Ishikawa (cell line): ENCODE results near the gene FRMPD2.

ENCODE experiments used
- CEBPB ChIP-seq: IDR thresholded peaks from 2 replicates; pipeline ENCODE4 v1.6.1; 2012
- CREB1 ChIP-seq: IDR thresholded peaks from 2 replicates; pipeline ENCODE4 v1.6.1; 2012; ENCODE audit warnings: low read depth
- EGR1 ChIP-seq: IDR thresholded peaks from 2 replicates; pipeline ENCODE4 v1.6.1; 2012
- EP300 ChIP-seq: IDR thresholded peaks from 2 replicates; pipeline ENCODE4 v1.6.1; 2012; ENCODE audit warnings: borderline replicate concordance
- FOXM1 ChIP-seq: IDR thresholded peaks from 2 replicates; pipeline ENCODE4 v1.6.1; 2012; ENCODE audit warnings: low read depth, borderline replicate concordance
- NFIC ChIP-seq: IDR thresholded peaks from 2 replicates; pipeline ENCODE4 v1.6.1; 2012
- RAD21 ChIP-seq: IDR thresholded peaks from 2 replicates; pipeline ENCODE4 v1.6.1; 2012; ENCODE audit warnings: low read depth
- REST ChIP-seq: IDR thresholded peaks from 2 replicates; pipeline ENCODE4 v1.6.1; 2012; ENCODE audit warnings: low read depth, mild to moderate bottlenecking
- TAF1 ChIP-seq: IDR thresholded peaks from 2 replicates; pipeline ENCODE4 v1.6.1; 2012; ENCODE audit warnings: low read depth, mild to moderate bottlenecking
- TCF12 ChIP-seq: IDR thresholded peaks from 2 replicates; pipeline ENCODE4 v1.6.1; 2012; ENCODE audit warnings: low read depth
- TEAD4 ChIP-seq: IDR thresholded peaks from 2 replicates; pipeline ENCODE4 v1.6.1; 2012
- YY1 ChIP-seq: IDR thresholded peaks from 2 replicates; pipeline ENCODE4 v1.6.1; 2012; ENCODE audit warnings: low read depth
- ZBTB7A ChIP-seq: IDR thresholded peaks from 2 replicates; pipeline ENCODE4 v1.6.1; 2012; ENCODE audit warnings: low read depth
- TF ChIP-seq, protein P1 (sequence below): IDR thresholded peaks from 2 replicates; pipeline ENCODE4 v1.6.1; 2012
- TF ChIP-seq, protein P2 (sequence below): IDR thresholded peaks from 2 replicates; pipeline ENCODE4 v1.6.1; 2012

The FRMPD2 gene

GRCh38 chr10:48279081-48279751 is 4.7 kb upstream of the FRMPD2 start:
- no peak for TF ChIP-seq REST
- TF ChIP-seq EP300, result no peak
- no peak for TF ChIP-seq EGR1
- no peak for TF ChIP-seq RAD21
- no peak for TF ChIP-seq NFIC
- TF ChIP-seq TEAD4, result no peak
- no peak for TF ChIP-seq TCF12
- TF ChIP-seq, protein P1, sequence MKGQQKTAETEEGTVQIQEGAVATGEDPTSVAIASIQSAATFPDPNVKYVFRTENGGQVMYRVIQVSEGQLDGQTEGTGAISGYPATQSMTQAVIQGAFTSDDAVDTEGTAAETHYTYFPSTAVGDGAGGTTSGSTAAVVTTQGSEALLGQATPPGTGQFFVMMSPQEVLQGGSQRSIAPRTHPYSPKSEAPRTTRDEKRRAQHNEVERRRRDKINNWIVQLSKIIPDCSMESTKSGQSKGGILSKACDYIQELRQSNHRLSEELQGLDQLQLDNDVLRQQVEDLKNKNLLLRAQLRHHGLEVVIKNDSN, result no peak
- TF ChIP-seq YY1, result no peak
- TF ChIP-seq, protein P2, sequence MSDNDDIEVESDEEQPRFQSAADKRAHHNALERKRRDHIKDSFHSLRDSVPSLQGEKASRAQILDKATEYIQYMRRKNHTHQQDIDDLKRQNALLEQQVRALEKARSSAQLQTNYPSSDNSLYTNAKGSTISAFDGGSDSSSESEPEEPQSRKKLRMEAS, result no peak
- no peak for TF ChIP-seq CREB1
- no peak for TF ChIP-seq ZBTB7A
- no peak for TF ChIP-seq CEBPB
- no peak for TF ChIP-seq FOXM1
- no peak for TF ChIP-seq TAF1

- TF ChIP-seq CEBPB (no peak), TAF1 (no peak), EP300 (no peak), EGR1 (no peak)
Measured at GRCh38 chr10:48277093-48277492, 2.6 kb upstream of the FRMPD2 start.

- TF ChIP-seq RAD21, result no peak
- TF ChIP-seq YY1, result no peak
- TF ChIP-seq CREB1, result no peak
- TF ChIP-seq REST, result no peak
- TF ChIP-seq EGR1, result no peak
- no peak for TF ChIP-seq CEBPB
- TF ChIP-seq NFIC, result no peak
- no peak for TF ChIP-seq ZBTB7A
- TF ChIP-seq EP300, result no peak
- TF ChIP-seq TCF12, result no peak
- TF ChIP-seq TAF1, result no peak
- no peak for TF ChIP-seq TEAD4
- TF ChIP-seq, protein P2, result no peak
- TF ChIP-seq FOXM1, result no peak
- TF ChIP-seq, protein P1, result no peak
Measured at GRCh38 chr10:48273741-48274140, 755 bp downstream of the FRMPD2 start.

GRCh38 chr10:48272682-48273081 is 1.8 kb downstream of the FRMPD2 start:
- no peak for TF ChIP-seq FOXM1
- TF ChIP-seq, protein P2, result no peak
- no peak for TF ChIP-seq TCF12

DNA sequence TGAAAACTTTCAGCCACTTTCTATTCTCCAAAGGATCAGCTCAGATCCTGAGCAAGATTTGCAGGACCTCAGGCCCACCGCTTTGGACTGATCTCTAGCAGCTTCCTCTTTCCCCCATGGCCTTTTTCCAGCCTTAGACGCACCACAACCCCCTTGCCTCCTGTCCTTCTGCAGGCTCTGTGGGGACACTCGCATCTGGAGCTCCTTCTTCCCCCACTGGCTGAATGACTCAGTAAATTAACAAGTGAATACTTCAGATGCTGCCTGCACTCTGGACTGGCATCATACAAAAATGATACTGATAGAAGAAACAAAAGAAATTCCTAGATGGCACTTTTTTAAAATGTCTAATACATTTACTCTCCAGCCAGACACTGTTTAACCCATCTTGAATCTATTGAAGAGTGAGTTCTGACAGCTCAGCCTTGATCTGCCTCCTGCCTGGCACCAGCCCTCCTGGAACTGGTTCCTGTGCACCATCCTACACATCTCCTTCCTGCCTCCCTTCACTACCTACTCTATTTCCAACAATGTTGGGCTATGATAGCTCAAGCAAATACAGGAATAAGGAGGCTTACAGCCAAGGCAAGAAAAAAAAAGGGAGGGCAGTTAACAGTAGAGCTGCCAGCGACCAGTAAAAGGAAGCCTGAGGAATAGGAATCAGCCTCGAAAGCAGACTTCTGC is 3.3 kb downstream of the FRMPD2 start:
- TF ChIP-seq RAD21, result no peak
- TF ChIP-seq CREB1, result no peak
- TF ChIP-seq, protein P1, result no peak
- no peak for TF ChIP-seq TCF12
- TF ChIP-seq EP300, result no peak
- TF ChIP-seq TEAD4, result no peak
- no peak for TF ChIP-seq NFIC
- no peak for TF ChIP-seq TAF1
- no peak for TF ChIP-seq FOXM1
- no peak for TF ChIP-seq CEBPB
- no peak for TF ChIP-seq EGR1
- TF ChIP-seq REST, result no peak
- no peak for TF ChIP-seq YY1
- no peak for TF ChIP-seq ZBTB7A
